Stimulated activated CD8-positive, alpha-beta memory T cell treated with anti-CD3 and anti-CD28 coated beads, Interleukin-15, amount 100 ng/mL, for 24 hours (primary cell): ENCODE measurements around the gene ATP5MK.
"Not testable (repeated sequence)": the region's sequence is repeated elsewhere in the genome, so short reads cannot be mapped to it uniquely, and the experiment has no call there.

Experiments
- DNase-seq: peaks from one replicate; pipeline ENCODE4 v3.0.0-alpha.2; 2020; ENCODE audit warnings: low read depth

ATP5MK gene, protein sequence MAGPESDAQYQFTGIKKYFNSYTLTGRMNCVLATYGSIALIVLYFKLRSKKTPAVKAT

DNA sequence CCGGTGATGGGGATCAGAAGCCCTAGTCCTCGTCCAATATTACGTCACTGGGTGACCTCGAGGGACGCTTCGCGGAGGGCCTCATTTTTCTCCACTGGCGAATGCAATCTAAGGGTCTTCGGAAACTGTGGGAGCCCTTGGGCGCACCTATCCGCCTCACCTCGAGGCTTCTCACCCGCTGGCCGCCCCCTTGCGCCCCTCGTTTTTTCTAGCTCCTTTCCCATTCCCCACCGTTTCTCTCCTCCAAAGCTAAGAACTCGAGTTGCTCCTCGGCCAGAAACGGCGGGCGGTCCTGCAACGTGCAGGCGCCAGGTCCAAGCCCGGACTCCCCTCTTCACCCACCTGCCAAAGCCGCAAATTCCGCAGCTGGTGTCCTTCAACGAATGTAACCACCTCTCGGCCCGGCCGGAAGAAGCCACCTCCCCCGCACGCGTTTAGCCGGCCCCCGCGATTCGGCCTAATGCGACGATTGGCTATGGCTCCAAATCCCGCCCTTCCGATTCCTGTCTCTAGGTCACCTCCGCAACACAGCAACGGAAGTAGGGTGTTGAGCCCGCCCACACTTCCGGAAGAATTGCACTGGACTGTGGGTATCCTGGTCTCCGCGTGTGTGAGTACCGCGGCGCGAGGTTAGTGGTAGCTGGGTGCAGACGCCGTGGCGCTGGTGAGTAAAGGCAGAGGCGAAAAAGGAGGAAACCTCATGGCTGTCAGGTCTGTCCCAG, at the start of gene ATP5MK, which contains the start of gene PDCD11:
Gene ATP5MK, minus strand, starts transcription at position 409 of the 722 bp plus-strand sequence. CDS start 4,018 bp downstream, outside the sequence.
Gene PDCD11, plus strand, starts transcription at position 560 of the 722 bp plus-strand sequence. CDS start 1,801 bp downstream, outside the sequence.
- peak; percentile 78 for DNase-seq

DNA sequence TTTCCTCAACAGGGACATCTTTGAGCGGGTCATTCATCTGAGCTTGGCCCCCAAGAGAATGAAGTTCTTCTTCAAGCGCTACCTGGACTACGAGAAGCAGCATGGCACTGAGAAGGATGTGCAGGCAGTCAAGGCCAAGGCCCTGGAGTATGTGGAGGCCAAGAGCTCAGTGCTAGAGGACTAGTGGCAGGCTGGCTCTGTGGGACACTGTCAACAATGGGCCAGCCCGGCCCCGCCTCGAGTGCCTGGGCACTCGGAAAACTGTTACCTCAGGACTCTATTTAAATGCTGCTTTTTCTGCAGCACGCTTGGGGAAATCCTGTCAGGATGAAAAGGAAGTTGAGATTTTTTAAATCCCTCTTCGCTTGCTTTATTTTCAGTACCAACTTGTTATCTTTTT, 49.1 kb upstream of the ATP5MK start:
- DNase-seq: no peak

DNA sequence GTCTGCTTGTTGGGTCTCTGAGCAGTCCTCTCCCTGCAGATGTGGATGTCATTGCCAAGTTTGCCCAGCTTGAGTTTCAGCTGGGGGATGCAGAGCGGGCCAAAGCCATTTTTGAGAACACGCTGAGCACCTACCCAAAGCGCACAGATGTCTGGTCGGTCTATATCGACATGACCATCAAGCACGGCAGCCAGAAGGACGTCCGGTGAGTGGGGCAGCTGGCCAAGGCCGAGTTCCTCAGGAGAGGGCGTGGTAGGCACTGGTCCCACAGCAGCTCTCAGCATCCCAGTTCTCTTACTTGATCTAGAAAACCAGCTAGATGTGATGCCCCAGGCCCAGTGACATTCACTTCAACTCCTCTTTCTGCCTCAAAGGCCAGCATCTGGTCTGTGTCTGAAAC, 48.2 kb upstream of the ATP5MK start:
- DNase-seq: no peak

DNA sequence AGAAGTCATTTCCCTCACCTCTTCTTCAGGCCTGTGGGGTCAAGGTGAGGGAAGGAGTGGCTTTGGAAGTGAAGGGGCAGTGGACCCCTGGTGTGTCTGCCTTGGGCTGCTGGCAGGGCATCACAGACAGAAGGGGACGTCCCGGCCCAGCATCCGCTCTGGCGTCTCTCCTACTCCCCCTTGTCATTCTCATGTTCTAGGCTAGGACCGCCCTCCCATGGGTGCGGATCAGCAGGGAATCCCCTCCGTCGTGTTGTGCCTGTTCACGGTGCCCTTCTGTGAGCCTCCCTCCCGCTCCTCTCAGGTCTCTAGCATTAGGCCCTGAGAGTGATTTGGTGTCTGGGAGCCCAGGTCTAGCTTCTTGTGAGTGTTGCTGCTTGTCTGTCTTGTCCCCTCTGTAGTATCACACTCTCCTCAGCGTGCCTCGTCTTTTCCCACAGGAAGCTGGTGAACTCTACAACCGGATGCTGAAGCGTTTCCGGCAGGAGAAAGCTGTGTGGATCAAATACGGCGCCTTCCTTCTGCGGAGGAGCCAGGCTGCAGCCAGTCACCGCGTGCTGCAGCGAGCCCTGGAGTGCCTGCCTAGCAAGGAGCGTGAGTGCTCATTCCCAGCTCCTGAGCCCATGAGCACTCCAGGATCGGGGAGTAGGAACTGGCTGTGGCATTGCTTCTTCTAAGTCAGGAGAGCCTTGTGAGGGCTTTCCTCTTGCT, 47.4 kb upstream of the ATP5MK start:
- no peak for DNase-seq

DNA sequence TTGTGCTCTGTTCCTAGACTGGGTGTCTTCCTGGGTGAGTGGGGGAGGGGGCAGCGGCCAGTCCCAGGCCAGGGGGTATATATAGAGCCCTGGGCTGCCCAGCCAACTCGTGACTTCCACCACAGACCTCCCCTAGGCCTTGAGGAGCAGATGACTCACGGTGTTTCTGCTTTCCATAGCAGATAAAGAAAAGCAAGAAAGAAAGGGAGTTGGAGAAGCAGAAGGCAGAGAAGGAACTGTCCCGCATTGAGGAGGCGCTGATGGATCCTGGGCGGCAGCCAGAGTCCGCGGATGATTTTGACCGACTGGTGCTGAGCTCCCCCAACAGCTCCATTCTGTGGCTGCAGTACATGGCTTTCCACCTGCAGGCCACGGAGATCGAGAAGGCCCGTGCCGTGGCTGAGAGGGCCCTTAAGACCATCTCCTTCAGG, 45.8 kb upstream of the ATP5MK start:
- DNase-seq: no peak

DNA sequence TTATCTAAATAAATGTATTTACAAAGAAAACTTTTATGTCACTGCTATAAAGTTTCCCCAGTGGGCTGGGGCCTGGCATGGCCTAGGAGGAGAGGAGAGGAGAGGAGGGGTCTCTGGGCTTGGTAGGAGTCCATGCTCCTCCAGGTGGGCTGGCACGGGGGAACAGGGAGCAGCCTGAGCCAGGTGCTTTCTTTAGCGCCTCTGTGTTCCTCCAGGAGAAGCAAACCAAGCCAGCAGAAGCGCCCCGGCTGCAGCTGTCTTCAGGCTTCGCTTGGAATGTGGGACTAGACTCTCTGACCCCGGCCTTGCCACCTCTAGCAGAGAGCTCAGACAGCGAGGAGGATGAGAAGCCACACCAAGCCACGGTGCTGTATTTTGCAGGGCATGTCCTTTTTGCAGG, 45.3 kb upstream of the ATP5MK start:
- DNase-seq: no peak

DNA sequence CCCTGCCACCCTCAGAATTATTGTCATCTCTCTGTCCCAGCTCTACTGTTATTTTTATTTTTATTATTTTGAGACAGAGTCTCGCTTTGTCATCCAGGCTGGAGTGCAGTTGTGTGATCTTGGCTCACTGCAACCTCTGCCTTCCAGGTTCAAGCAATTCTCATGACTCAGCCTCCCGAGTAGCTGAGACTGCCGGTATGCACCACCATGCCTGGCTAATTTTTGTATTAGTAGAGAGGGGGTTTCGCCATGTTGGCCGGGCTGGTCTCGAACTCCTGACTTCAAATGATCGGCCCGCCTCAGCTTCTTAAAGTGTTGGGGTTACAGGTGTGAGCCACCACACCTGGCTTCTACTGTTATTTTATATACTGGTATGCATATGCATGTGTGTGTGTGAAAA, 44.9 kb upstream of the ATP5MK start:
- DNase-seq: no peak

DNA sequence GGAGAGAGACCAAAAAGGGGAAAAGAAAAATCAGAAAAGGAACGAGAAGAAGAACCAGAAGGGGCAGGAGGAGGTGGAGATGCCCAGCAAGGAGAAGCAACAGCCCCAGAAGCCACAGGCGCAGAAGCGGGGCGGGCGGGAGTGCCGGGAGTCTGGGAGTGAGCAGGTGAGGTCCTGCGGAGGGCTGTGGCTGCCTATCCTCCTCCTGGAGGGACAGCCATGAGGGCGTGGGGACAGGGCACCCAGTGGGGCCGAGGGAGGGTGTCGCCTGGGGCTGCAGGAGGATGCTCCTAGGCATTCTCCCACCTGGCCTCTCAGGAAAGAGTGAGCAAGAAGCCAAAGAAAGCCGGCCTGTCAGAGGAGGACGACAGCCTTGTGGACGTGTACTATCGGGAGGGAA, 44.1 kb upstream of the ATP5MK start:
- DNase-seq: no peak

DNA sequence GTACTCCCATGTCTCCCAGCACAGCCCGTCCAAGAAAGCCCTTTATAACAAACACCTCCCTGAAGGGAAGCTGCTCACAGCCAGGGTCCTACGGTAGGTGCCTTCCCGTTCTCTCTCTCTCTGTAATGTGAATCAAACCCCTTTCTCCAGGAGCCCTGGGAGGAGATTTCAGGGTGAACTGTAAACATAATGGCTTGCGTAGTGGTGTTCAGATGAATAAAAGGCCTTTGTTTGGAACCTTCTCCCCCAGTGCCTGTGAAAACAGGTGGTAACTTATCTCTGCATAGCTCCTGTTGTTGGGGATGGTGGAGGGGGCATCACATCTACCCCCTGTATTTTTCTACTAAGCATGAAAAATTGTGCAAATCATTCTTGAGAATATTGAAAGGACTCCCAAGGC, 43.5 kb upstream of the ATP5MK start:
- no peak for DNase-seq

DNA sequence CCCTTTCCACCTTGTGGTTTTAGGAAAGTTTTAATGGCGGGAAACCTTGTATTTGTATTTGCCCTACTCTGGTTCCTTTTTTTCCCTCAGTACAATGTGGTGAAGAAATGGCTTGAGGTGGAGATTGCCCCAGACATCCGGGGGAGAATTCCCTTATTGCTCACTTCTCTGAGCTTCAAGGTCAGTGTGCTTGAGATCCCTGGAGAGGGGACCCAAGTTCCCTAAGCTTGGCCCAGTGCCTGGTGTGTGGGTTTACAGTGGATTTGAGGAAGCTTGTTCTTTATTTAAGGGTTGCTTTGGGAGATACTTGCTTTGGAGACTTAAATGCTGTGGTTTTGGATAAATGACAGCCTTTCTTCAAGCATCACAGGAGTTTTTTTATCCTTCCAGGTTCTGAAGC, 37.6 kb upstream of the ATP5MK start:
- no peak for DNase-seq

DNA sequence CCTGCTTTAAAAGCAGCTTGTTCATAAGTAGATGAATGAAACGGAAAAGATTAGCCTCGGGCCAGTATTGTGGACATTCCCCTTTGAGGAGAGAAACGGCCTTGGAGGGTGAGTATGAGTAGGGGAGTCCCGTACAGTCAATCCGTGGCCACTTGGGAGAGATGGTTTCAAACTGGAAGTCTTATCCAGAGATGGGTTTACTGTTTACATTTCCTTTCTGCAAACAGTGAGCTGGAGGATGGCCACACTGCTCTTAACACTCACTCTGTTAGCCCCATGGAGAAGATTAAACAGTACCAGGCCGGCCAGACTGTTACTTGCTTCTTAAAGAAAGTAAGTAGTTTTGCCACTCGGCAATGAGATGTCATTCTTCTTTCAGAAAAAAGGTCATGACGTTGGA, 35.6 kb upstream of the ATP5MK start:
- no peak for DNase-seq

DNA sequence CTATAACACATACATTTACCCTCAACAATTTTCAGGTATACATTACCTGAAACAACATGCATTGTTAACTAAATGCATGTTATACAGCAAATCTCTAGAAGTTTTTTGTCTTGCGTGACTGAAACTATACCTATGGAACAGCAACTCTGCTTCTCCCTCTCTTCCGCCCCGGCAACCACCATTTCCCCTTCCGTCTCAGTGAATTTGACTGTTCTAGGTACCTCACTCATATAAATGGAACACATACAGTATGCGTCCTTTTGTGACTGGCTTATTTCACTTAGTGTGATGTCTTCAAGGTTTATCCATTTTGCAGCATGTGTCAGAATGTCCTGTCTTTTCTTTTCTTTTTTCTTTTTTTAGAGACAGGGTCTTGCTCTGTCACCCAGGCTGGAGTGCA, 33.4 kb upstream of the ATP5MK start:
- no peak for DNase-seq

DNA sequence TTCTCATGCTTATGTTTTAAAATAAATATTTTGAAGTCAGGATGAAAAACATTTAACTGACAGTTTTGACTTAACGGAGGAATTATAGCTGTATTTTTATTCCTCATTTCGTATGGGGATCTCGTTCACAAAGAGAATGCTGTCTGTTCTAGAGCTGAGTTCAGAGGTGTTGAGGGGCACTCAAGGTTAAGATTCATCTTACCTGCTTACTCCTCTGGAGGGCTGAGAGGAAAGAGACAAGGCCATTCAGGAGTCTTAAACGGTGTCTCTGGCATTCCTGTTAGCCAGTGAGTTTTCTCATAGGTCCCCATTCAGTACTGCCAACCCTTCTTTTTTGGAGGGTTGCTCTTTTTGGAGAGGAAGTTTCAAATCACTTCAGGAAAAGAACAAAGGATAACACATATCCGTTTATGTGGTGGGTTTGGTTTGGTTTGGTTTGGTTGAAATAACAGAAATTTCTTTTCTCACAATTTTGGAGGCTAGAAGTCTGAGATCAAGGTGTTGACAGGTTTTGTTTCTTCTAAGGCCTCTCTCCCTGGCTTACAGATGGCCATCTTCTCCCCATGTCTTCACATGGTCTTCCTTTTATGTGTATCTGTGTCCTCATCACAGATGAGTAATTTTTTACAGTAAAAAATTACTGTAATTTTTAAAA, 32.8 kb upstream of the ATP5MK start:
- DNase-seq: no peak

DNA sequence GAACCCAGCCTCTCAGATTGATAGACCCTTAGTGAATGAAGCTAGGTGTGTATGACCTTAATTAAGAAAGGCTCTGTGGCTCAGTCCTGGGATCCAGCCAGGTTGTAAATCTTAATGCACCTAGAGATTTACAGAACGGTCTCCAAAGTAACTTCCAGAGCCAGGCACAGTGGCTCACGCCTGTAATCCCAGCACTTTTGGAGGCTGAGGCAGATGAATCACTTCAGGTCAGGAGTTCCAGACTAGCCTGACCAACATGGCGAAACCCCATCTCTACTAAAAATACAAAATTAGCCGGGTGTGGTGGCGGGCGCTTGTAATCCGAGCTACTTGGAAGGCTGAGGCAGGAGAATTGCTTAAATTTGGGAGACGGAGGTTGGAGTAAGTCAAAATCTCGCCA, 31.6 kb upstream of the ATP5MK start:
- no peak for DNase-seq

DNA sequence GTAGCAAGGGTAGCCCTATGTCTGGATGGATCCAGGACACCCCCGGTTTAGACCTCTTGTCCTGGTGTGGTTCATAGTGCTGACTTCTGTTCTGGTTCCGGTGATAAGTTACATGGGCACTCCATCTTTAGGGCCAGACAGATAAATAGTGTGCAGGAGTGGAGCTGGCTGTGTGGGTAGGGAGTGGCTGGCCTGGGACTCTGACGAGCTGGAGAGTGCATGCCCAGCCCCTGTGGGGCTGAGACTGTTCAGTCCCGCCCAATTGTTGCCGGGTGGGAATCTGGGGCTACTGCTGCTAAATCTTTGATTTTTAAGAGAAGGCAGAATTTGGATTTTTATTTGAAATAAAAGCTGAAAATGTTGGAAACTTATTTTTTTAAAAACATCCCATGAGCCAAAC, 27.5 kb upstream of the ATP5MK start:
- DNase-seq: no peak

DNA sequence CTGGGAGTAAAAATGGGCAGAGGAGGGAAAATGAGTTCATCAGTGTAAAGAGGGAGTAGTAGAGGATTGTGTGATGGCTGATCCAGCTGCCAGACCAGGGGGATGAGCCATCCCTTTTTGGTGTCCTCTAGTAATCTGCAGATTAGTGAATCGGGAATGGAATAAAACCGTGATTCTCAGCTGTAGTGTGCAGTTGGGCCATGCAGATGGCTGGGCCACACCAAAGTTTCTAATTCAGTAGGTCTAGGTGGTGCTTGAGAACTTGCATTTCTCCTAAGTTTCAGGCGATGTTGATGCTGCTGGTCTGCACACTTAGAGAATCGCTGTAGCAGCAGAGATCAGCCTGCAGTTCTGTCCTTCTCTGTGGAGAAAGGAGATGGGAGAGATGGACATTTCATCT, 22.8 kb upstream of the ATP5MK start:
- no peak for DNase-seq

DNA sequence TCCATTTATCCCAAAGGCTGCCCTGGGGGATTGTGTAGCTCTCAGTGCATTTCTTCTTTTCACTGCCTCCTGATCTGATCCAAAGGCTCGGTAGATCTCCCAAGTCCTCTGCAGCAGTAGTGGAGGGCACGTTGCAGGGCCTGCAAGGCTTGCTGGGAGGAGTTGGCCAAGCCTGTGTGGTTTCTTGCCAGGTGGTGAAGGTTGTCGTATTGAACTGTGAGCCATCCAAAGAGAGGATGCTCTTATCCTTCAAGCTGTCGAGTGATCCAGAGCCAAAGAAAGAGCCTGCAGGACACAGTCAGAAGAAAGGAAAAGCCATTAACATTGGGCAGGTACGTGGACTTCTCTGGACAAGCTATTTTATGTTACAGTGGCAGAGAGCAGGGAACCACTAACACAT, 21.3 kb upstream of the ATP5MK start:
- no peak for DNase-seq

DNA sequence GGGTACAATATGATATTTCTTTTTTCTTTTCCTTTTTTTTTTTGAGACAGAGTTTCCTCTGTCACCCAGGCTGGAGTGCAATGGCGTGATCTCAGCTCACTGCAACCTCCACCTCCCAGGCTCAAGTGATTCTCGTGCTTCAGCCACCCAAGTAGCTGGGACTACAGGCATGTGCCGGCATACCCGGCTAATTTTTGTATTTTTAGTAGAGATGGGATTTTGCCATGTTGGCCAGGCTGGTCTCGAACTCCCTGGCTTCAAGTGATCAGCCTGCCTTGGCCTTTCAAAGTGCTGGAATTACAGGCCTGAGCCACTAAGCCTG, 20.8 kb upstream of the ATP5MK start:
- not testable (repeated sequence) for DNase-seq

DNA sequence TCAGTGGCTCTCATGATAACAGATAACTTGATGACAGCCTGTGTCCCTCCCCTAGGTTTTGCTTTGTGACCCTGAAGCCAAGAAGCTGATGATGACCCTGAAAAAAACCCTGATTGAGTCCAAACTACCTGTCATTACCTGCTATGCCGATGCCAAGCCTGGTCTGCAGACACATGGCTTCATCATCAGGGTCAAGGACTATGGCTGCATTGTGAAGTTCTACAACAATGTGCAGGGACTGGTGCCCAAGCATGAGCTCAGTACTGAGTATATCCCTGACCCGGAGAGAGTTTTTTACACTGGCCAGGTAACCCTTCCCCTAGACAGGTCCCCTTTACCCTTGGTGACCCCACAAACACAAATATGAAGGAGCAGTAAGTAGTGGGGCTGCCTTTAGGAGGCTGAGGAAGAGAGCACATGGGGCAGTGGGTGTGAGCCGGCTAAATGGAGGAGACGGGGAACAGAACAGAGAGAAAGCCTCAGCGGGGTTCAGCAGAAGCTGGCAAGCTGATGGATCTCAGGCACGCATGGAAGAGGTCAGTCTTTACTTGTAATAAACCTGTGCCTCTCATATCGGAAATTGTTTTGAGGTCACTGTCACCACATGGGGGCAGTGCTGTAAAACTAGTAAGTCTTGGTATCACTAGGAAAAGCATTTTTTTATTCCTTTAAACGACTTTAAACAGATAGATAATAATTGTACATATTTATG, 20.3 kb upstream of the ATP5MK start:
- DNase-seq: no peak

DNA sequence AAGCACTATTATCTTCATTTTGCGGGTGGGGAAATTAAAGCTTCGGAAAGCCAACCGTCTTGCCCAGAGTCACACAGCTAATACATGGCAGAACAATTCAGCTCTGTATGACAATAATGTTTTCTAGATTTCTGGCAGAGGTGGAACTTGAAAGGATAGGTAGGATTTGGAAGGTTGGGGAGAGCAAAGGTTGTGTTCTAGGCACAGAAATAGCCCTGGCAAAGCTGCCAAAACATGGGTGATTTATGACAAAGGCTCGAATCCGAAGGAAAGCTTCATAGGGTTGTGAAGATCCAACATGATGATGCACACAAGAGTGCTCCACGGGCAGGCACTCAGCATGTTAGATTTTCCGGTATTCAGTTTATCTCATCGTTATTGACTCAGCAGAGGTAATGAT, 19.3 kb upstream of the ATP5MK start:
- DNase-seq: no peak

DNA sequence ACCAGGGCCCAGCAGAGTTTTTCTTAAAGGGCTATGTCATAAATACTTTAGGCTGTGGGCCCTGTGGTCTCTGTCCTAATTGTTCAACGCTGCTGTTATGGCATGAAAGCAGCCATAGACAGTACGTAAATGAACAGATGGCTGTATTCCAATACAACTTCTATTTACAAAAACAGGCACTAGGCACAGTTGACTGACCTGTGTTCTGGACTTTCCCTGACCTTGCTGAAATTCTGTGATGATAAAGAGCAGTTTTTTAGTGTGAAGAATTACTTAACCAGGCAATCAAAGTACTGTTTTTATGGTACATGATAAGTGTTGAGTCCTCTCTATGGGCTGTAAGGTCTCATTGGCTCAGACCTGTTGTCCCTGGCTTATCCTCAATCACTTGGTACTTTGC, 17.3 kb upstream of the ATP5MK start:
- no peak for DNase-seq

DNA sequence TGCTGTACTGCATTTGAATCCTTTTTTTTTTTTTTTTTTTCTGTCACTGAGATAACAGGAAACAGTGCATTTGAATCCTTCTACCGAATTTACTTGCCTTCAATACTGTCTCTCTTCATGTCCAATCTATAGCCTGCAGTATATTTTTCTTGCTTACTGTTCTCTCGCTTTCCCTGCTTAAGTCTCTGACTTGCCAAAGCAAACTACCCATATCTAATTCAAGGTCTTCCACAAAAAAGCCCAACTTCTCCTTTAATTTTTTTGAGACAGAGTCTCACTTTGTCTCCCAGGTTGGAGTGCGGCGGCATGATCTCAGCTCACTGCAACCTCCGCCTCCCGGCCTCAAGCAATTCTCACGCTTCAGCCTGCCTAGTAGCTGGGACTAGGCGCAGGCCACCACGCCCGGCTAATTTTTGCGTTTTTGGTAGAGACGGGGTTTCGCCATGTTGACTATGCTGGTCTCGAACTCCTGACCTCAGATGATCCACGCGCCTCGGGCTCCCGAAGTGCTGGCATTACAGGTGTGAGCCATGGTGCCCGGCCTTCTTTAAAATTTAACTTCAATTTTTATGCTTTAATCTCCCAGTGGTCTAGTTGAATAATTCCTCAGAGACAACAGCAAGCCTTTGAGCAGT, 1.0 kb upstream of the ATP5MK start:
- DNase-seq: no peak
